ENCODE results near the gene CDK15. TPM values are rescaled to one million over a fixed set of nuclear protein-coding genes. Genes with fewer than 3 reads are reported as not detected.
"Not testable (repeated sequence)": the region's sequence is repeated elsewhere in the genome, so short reads cannot be mapped to it uniquely, and the experiment has no call there.

The CDK15 gene
- total RNA-seq, 1 donor from 2014 or later: not detected

GRCh38 chr2:201795607-201796477, 10.5 kb upstream of the CDK15 start:
- H3K27ac Mint-ChIP-seq: no peak overlapping the region
- intact Hi-C loops (cut with micrococcal nuclease): no loop called here
- H3K36me3 Mint-ChIP-seq (ENCODE audit: low read depth): no peaks in the 10 kb centered on the region
- H3K4me1 Mint-ChIP-seq: peaks cover 2% of the 10 kb centered on the region
- no peaks in the 10 kb centered on the region for H3K9me3 Mint-ChIP-seq
- H3K4me3 Mint-ChIP-seq: no peak overlapping the region
- H3K27me3 Mint-ChIP-seq: peaks cover 5% of the 10 kb centered on the region
- no peak for DNase-seq

GRCh38 chr2:201796478-201796865, 9.9 kb upstream of the CDK15 start:
- intact Hi-C loops (cut with micrococcal nuclease): no loop called here
- H3K27ac Mint-ChIP-seq: no peak overlapping the region

GRCh38 chr2:201797175-201797840, 9.0 kb upstream of the CDK15 start:
- peaks cover 12% of the 10 kb centered on the region for H3K27me3 Mint-ChIP-seq
- DNase-seq: no peak
- intact Hi-C loops (cut with micrococcal nuclease): no loop called here
- no peaks in the 10 kb centered on the region for H3K9me3 Mint-ChIP-seq
- peaks cover 2% of the 10 kb centered on the region for H3K4me1 Mint-ChIP-seq
- H3K4me3 Mint-ChIP-seq: no peak overlapping the region
- no peak overlapping the region for H3K27ac Mint-ChIP-seq
- no peaks in the 10 kb centered on the region for H3K36me3 Mint-ChIP-seq (ENCODE audit: low read depth)

More at GRCh38 chr2:201796478-201796865, 9.9 kb upstream of the CDK15 start:
- Mint-ChIP-seq H3K4me1 (peaks cover 2% of the 10 kb centered on the region), H3K4me3 (no peak overlapping the region), H3K9me3 (no peaks in the 10 kb centered on the region), H3K27me3 (peaks cover 7% of the 10 kb centered on the region), H3K36me3 (ENCODE audit: low read depth) (no peaks in the 10 kb centered on the region)
- no peak for DNase-seq

GRCh38 chr2:201798252-201798913, 8.0 kb upstream of the CDK15 start:
- no peak overlapping the region for H3K27ac Mint-ChIP-seq
- intact Hi-C loops (cut with micrococcal nuclease): no loop called here

GRCh38 chr2:201798914-201799285, 7.4 kb upstream of the CDK15 start:
- H3K27ac Mint-ChIP-seq; intact Hi-C loops (cut with micrococcal nuclease): not testable (repeated sequence)

More at GRCh38 chr2:201798252-201798913, 8.0 kb upstream of the CDK15 start:
- no peak overlapping the region for H3K4me3 Mint-ChIP-seq
- no peak for DNase-seq
- no peaks in the 10 kb centered on the region for H3K9me3 Mint-ChIP-seq
- peaks cover 2% of the 10 kb centered on the region for H3K4me1 Mint-ChIP-seq
- no peaks in the 10 kb centered on the region for H3K36me3 Mint-ChIP-seq (ENCODE audit: low read depth)
- peaks cover 18% of the 10 kb centered on the region for H3K27me3 Mint-ChIP-seq

GRCh38 chr2:201807452-201807999, 1.2 kb downstream of the CDK15 start:
- intact Hi-C loops (cut with micrococcal nuclease): no loop called here
- H3K4me3 Mint-ChIP-seq: no peak overlapping the region
- H3K27me3 Mint-ChIP-seq: peaks cover 27% of the 10 kb centered on the region
- no peak for DNase-seq
- H3K9me3 Mint-ChIP-seq: no peaks in the 10 kb centered on the region
- H3K27ac Mint-ChIP-seq: no peak overlapping the region
- H3K36me3 Mint-ChIP-seq (ENCODE audit: low read depth): no peaks in the 10 kb centered on the region
- no peaks in the 10 kb centered on the region for H3K4me1 Mint-ChIP-seq

More at GRCh38 chr2:201798914-201799285, 7.4 kb upstream of the CDK15 start:
- H3K36me3 Mint-ChIP-seq (ENCODE audit: low read depth); H3K4me3 Mint-ChIP-seq; H3K9me3 Mint-ChIP-seq; DNase-seq; H3K4me1 Mint-ChIP-seq: not testable (repeated sequence)
- peaks cover 18% of the 10 kb centered on the region for H3K27me3 Mint-ChIP-seq

- Mint-ChIP-seq H3K9me3 (no peaks in the 10 kb centered on the region), H3K4me1 (no peaks in the 10 kb centered on the region), H3K4me3 (no peak overlapping the region), H3K27ac (no peak overlapping the region), H3K27me3 (peaks cover 27% of the 10 kb centered on the region), H3K36me3 (ENCODE audit: low read depth) (no peaks in the 10 kb centered on the region)
- no peak for DNase-seq
- intact Hi-C loops (cut with micrococcal nuclease): no loop called here
These were observed 1.7 kb downstream of the CDK15 start for GRCh38 chr2:201808027-201808426.

GRCh38 chr2:201809633-201810032, 3.3 kb downstream of the CDK15 start:
- no peak overlapping the region for H3K27ac Mint-ChIP-seq
- H3K9me3 Mint-ChIP-seq: no peaks in the 10 kb centered on the region
- peaks cover 34% of the 10 kb centered on the region for H3K27me3 Mint-ChIP-seq
- no peak for DNase-seq
- intact Hi-C loops (cut with micrococcal nuclease): no loop called here
- H3K4me3 Mint-ChIP-seq: no peak overlapping the region
- no peaks in the 10 kb centered on the region for H3K4me1 Mint-ChIP-seq
- no peaks in the 10 kb centered on the region for H3K36me3 Mint-ChIP-seq (ENCODE audit: low read depth)

GRCh38 chr2:201810604-201811003, 4.3 kb downstream of the CDK15 start:
- H3K36me3 Mint-ChIP-seq (ENCODE audit: low read depth); H3K27ac Mint-ChIP-seq; H3K4me3 Mint-ChIP-seq; H3K4me1 Mint-ChIP-seq; intact Hi-C loops (cut with micrococcal nuclease); DNase-seq; H3K9me3 Mint-ChIP-seq: not testable (repeated sequence)
- H3K27me3 Mint-ChIP-seq: peaks cover 36% of the 10 kb centered on the region

- Mint-ChIP-seq H3K27ac (no peak overlapping the region), H3K9me3 (no peaks in the 10 kb centered on the region), H3K4me3 (no peak overlapping the region), H3K4me1 (no peaks in the 10 kb centered on the region), H3K27me3 (peaks cover 36% of the 10 kb centered on the region), H3K36me3 (ENCODE audit: low read depth) (no peaks in the 10 kb centered on the region)
- no peak for DNase-seq
- intact Hi-C loops (cut with micrococcal nuclease): no loop called here
These were observed 7.8 kb downstream of the CDK15 start for GRCh38 chr2:201813996-201814760.

GRCh38 chr2:201816657-201817575, 10.6 kb downstream of the CDK15 start:
- H3K27me3 Mint-ChIP-seq: peaks cover 36% of the 10 kb centered on the region
- H3K9me3 Mint-ChIP-seq: no peaks in the 10 kb centered on the region
- H3K4me1 Mint-ChIP-seq: no peaks in the 10 kb centered on the region
- no peak for DNase-seq
- no peak overlapping the region for H3K27ac Mint-ChIP-seq
- intact Hi-C loops (cut with micrococcal nuclease): no loop called here
- H3K36me3 Mint-ChIP-seq (ENCODE audit: low read depth): no peaks in the 10 kb centered on the region
- no peak overlapping the region for H3K4me3 Mint-ChIP-seq

- no peak overlapping the region for H3K27ac Mint-ChIP-seq
- no peaks in the 10 kb centered on the region for H3K36me3 Mint-ChIP-seq (ENCODE audit: low read depth)
- H3K4me3 Mint-ChIP-seq: no peak overlapping the region
- peaks cover 29% of the 10 kb centered on the region for H3K27me3 Mint-ChIP-seq
- no peak for DNase-seq
- intact Hi-C loops (cut with micrococcal nuclease): no loop called here
- H3K4me1 Mint-ChIP-seq: no peaks in the 10 kb centered on the region
- peaks cover under 1% of the 10 kb centered on the region for H3K9me3 Mint-ChIP-seq
These were observed 14.2 kb downstream of the CDK15 start for GRCh38 chr2:201820383-201821007.

Data from activated CD4-positive, alpha-beta T cell treated with anti-CD3 and anti-CD28 coated beads, Interleukin-2, amount 10 ng/mL, durations not matched to agents 24 days and 14 days (primary cell).